SK-N-SH (cell line): ENCODE results near the gene ADAMTS17.

Source experiments
- CHD2 ChIP-seq: fragments of 150-350 bp; IDR thresholded peaks from 2 replicates; pipeline ENCODE4 v1.6.1; 2018; ENCODE audit warnings: low read length; ENCODE audit not compliant: partially characterized antibody
- EP300 ChIP-seq, 2 experiments: IDR thresholded peaks; 2 replicates each; pipeline versions ENCODE4 v1.4.0 to v1.6.1; 2012; ENCODE audit warnings: borderline replicate concordance in 1 of 2, low read depth in 1 of 2, low read length in 1 of 2
- EZH2phosphoT487 ChIP-seq: fragments of 200-600 bp; sonication (generic); IDR thresholded peaks from 2 replicates; pipeline ENCODE4 v1.6.1; 2017; ENCODE audit warnings: low read depth, mixed run types, mild to moderate bottlenecking, antibody characterized with exemption, moderate library complexity, borderline replicate concordance
- JUND ChIP-seq: IDR thresholded peaks from 2 replicates; pipeline ENCODE4 v1.4.0; 2012
- MEF2A ChIP-seq: IDR thresholded peaks from 2 replicates; pipeline ENCODE4 v1.4.0; 2012; ENCODE audit warnings: low read depth, borderline replicate concordance
- POLR2AphosphoS5 ChIP-seq: IDR thresholded peaks from 2 replicates; pipeline ENCODE4 v1.6.1; 2012; ENCODE audit warnings: low read depth, low read length
- RAD21 ChIP-seq: IDR thresholded peaks from 2 replicates; pipeline ENCODE4 v1.6.1; 2012; ENCODE audit warnings: mild to moderate bottlenecking, low read length
- SIN3A ChIP-seq: IDR thresholded peaks from 2 replicates; pipeline ENCODE4 v1.6.1; 2012; ENCODE audit warnings: low read depth, mild to moderate bottlenecking, low read length, moderate library complexity, borderline replicate concordance
- TCF12 ChIP-seq: IDR thresholded peaks from 2 replicates; pipeline ENCODE4 v1.4.0; 2012
- TF ChIP-seq, protein P1 (sequence below): IDR thresholded peaks from 2 replicates; pipeline ENCODE4 v1.4.0; 2012; ENCODE audit warnings: low read depth
- TF ChIP-seq, protein P2 (sequence below): fragments of 200-600 bp; sonication (generic); IDR thresholded peaks from 2 replicates; pipeline ENCODE4 v1.6.1; 2017; ENCODE audit warnings: antibody characterized with exemption, mild to moderate bottlenecking, moderate library complexity
- TF ChIP-seq, protein P3 (sequence below): IDR thresholded peaks from 2 replicates; pipeline ENCODE4 v1.6.1; 2012; ENCODE audit warnings: mild to moderate bottlenecking, low read depth, low read length, moderate library complexity

DNA sequence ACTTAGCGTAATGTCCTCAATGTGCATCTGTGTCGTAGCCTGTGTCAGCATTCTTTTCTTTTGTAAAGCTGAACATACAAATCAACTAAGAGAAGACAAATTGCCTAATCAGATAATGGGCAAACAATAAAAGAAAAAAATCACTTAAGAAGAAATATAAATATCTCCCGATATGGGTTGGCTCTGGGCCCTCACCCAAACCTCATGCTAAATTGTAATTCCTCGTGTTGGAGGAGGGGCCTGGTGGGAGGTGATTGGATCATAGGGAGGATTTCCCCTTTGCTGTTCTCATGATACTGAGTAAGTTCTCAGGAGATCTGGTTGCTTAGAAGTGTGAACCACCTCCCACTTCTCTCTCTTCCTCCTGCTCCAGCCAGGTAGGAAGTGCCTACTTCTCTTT lies 323.6 kb downstream of the ADAMTS17 start:
- no peak for TF ChIP-seq POLR2AphosphoS5
- TF ChIP-seq, protein P1, sequence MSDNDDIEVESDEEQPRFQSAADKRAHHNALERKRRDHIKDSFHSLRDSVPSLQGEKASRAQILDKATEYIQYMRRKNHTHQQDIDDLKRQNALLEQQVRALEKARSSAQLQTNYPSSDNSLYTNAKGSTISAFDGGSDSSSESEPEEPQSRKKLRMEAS: no peak
- no peak for TF ChIP-seq TCF12
- TF ChIP-seq, protein P2, sequence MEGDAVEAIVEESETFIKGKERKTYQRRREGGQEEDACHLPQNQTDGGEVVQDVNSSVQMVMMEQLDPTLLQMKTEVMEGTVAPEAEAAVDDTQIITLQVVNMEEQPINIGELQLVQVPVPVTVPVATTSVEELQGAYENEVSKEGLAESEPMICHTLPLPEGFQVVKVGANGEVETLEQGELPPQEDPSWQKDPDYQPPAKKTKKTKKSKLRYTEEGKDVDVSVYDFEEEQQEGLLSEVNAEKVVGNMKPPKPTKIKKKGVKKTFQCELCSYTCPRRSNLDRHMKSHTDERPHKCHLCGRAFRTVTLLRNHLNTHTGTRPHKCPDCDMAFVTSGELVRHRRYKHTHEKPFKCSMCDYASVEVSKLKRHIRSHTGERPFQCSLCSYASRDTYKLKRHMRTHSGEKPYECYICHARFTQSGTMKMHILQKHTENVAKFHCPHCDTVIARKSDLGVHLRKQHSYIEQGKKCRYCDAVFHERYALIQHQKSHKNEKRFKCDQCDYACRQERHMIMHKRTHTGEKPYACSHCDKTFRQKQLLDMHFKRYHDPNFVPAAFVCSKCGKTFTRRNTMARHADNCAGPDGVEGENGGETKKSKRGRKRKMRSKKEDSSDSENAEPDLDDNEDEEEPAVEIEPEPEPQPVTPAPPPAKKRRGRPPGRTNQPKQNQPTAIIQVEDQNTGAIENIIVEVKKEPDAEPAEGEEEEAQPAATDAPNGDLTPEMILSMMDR: no peak
- no peak for TF ChIP-seq EP300 (IDR thresholded peaks at IDR 0.05; ENCODE audit: borderline replicate concordance in 1 of 2, low read depth in 1 of 2, low read length in 1 of 2)
- TF ChIP-seq EZH2phosphoT487: no peak
- no peak for TF ChIP-seq SIN3A
- TF ChIP-seq RAD21: no peak
- no peak for TF ChIP-seq CHD2
- TF ChIP-seq, protein P3, sequence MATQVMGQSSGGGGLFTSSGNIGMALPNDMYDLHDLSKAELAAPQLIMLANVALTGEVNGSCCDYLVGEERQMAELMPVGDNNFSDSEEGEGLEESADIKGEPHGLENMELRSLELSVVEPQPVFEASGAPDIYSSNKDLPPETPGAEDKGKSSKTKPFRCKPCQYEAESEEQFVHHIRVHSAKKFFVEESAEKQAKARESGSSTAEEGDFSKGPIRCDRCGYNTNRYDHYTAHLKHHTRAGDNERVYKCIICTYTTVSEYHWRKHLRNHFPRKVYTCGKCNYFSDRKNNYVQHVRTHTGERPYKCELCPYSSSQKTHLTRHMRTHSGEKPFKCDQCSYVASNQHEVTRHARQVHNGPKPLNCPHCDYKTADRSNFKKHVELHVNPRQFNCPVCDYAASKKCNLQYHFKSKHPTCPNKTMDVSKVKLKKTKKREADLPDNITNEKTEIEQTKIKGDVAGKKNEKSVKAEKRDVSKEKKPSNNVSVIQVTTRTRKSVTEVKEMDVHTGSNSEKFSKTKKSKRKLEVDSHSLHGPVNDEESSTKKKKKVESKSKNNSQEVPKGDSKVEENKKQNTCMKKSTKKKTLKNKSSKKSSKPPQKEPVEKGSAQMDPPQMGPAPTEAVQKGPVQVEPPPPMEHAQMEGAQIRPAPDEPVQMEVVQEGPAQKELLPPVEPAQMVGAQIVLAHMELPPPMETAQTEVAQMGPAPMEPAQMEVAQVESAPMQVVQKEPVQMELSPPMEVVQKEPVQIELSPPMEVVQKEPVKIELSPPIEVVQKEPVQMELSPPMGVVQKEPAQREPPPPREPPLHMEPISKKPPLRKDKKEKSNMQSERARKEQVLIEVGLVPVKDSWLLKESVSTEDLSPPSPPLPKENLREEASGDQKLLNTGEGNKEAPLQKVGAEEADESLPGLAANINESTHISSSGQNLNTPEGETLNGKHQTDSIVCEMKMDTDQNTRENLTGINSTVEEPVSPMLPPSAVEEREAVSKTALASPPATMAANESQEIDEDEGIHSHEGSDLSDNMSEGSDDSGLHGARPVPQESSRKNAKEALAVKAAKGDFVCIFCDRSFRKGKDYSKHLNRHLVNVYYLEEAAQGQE: no peak
- no peak for TF ChIP-seq MEF2A
- no peak for TF ChIP-seq JUND
